GM18519 (cell line): Measurements from ENCODE around the gene TCF12.

Experiments
- ATAC-seq: cut with Tn5 transposase; IDR thresholded peaks from one replicate; pipeline ENCODE4 v1.9.1; 2021; ENCODE audit warnings: mild to moderate bottlenecking, moderate library complexity; ENCODE audit not compliant: unreplicated experiment, low FRiP score

TCF12 gene

DNA sequence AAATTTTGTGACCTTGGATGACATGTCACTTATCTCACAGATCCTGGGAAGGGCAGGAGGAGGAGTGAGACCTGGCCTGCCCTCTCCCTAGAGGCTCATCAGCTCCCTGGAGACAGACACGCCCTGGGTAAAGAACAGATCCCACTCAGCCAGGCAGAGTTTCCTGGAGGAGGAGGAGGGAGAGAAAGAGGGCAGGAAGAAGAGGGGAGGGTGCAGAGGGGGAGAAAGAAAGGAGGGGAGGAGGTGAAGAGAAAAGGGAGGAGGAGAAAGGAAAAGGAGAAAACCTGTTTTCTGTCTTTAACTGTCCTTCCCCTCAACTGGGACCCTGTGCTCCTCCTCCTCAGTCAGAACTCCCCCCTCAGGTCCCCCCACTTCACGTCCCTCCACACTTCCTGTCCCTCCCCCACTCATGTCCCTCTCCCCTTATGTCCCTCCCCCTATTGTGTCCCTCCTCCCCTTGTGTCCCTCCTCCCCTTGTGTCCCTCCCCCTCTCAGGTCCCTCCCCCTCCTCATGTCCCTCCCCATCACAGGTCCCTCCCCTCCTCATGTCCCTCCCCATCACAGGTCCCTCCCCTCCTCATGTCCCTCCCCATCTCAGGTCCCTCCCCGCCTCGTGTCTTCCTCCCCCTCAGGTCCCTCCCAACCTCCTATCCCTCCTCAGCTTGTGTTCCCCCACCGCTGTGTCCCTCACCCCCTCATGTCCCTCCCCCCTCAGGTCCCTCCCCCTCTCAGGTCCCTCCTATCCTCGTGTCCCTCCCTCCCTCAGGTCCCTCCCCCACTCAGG, 405.6 kb downstream of the TCF12 start:
- ATAC-seq, result no peak

DNA sequence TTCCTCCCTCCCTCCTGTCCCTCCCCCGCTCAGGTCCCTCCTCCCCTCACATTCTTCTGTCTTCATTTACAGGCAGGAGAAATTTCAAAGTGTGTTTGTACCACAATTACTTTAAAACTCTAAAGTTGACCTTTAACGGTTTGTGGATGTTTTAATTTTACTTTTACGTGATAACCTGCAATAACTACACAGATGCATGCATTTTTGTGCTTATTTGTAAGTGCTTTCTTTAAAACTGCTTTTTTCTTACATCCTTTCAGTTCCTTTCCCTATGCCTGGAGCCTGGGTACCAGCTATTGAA, 406.1 kb downstream of the TCF12 start:
- ATAC-seq, result no peak

DNA sequence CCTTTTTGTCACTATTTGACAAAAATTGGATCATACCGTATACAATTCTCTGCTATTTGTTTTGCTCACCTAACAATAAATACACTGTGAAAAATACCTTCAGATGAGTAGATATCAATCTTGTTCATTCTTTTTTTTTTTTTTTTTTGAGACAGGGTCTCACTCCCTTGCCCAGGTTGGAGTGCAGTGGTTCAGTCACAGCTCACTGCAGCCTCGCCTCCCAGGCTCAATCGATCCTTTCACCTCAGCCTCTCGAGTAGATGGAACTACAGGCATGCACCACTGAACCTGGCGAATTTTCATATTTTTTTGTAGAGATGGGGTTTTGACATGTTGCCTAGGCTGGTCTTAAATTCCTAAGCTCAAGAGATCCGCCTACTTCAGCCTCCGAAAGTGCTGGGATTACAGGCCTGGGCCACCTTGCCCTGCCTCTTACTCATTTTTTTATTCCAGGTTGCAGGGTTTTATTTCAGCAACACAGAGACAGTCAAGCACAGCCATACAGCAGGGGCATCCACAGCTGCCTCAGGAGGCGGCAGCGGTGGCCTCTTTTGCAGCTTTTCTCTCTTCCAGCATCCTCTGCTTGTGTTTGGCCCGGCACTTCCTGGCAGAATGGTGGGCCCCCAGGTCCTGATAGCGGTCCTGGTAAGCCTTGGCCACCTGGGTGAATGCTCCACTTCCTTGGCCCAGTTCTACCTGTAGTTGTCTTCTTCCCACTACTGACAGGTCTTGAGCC, 406.7 kb downstream of the TCF12 start:
- no peak for ATAC-seq

DNA sequence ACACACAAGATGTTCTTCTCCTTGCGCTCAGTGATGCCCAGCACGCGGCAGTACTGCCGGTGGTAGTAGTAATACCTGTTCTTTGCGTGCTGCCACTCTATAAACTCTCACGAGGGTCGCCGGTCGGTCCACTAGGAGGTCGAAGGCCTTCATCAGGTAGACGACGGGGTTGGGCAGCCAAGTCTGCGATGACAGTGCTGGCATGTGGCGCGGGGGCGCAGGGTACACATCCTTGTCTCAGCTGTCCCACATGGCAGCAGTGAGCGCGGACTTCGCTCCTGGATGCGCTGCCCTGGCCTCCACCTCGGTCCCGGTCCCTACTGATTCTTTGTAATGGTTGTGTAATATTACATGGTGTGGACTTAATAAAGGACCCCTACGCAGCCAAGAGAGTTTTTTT, 407.8 kb downstream of the TCF12 start:
- ATAC-seq, result no peak

DNA sequence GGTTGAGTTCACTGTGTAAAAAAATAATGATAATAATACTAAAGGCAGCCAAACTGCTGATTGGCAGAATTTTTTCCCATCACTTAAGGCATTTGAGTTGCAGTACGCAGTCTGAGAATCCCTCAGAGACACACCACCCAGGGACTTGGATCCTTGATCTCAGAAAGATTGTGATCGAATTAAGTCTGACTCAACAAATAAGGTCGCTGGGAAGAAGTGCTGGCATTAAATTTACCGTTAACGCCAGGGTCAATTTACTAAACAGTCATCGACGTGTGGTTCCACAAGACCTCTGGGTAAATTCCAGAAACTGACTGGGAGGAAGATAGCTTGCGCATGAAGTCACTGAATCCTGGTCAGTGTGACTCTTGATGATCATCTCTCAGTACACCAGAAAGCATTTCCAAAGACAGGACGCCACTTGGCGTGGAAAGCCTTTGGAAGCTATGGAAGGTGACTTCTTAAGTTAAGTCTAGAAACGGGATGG, 409.6 kb downstream of the TCF12 start:
- no peak for ATAC-seq

DNA sequence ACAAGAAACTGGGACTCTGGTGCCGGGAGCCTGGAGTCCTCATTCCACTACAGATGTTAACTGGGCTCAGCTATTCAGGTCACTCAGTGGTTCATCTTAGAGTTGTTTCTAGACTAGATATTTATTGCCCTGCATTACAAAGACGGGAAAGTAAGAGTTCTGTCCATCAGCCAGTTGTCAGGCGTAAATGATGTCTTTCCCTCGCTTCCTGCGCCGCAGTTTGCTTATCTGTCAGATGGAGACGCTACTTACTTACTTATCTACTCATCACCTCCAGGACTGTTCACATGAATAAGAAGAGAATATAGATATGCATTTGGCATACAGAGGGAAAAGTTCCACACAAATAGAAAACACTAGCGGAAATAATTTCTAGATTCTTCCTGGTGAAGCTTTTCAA, 410.0 kb downstream of the TCF12 start:
- ATAC-seq, result no peak

DNA sequence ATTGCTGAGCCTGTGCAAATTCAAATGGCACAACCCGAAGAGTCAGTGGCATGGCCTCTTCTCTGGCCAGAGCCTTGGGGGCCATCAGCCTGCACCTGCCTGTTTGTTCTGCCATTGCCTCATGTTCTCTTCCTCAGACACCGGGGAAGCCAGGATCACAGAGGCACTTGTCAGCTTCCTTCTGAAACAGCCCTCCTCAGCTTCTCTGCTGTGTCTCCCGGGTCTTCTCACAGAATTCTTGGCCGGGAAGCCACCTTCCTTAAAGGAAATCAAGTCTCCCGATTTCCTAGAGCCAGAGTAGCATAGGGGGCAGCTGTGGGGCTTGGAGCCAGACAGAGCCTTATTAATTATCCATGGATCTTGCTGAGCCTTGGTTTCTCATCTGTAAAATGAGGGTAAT, 410.5 kb downstream of the TCF12 start:
- no peak for ATAC-seq

DNA sequence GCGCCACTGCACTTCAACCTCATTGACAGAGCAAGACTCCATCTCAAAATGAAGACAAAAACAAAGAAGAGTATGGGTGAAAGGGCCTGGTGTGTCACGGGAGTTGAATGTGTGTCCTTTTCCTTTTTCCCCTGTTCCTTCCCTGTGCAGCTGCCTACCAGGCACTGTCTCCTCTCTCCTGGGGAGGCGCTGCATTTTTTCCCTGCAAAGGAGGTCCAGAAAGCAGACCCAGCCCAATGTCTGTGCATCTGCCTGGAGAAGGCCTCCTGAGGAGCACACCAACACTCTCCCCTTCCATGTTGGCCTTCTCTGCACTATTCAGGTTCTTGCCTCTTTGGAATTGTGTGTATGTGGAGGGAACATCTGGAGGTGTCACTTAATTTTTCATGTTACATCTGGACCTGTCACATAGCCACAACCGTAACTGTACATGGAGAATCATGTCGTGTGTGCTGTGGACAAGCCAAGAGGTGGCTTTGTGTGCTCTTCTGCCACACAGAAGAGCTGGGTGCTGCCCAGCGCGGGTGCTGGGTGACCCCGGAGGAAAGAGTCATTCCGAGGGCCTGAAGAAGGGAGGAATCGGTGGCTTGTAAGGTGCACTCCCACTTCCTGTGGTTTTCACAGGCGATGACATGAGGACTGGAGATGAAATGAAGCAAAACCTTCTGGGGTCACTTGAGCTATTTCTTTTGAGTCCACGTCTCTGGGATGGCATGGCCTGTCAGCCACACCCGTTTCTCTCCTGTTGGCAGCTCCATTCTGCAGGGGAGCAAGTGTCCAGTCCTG, 411.3 kb downstream of the TCF12 start:
- ATAC-seq, result no peak

DNA sequence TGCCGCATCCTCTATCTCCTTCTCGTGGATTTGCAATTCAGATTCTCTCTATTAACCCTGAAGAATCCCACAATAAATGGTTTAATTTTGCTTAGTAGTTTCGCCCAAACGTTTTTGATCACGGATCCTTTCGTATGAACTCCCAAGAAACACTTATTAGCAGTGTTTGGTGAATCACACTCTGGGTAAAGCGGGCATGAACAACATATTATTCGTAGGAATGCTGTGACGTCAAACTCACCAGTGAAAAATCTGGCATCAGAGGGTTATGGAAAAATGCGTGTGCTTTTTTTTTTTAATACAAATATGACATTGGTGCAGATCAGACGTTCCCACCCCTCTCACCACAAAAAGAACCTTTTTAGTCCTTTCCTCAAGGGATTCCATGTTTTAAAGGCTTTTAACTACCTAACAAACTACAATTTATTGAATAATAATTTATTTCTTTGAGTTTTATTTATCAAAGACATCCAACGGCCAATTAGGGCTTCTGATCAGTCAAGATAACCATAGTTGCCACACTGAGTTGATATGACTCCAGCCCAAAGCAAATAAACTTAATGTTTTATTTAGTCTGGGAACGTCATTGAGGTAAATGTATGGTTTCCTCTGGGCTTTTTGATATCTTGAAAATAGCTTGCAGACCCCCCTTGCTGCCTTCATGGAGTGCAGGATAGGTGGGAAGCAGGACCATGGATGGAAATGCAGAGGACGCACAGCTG, 412.3 kb downstream of the TCF12 start:
- no peak for ATAC-seq

DNA sequence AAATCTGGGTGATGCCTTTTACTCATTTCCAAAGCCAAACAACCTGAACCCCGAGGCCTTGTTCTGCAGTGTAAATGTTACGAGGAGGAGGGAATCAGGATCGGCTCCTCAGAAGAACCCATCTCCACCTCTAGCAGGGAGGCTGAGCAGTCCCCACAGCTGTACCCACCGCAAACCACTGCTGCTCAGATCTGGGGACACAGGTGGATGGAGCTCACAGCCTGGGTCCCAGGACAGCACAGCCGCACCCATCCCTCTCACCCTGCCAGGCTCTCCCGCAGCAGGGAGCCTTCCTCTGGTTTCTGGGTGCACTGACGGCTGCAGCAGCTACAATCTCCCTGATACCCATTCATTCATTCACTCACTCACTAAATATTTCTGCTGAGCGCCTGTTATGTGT, 413.9 kb downstream of the TCF12 start:
- no peak for ATAC-seq

DNA sequence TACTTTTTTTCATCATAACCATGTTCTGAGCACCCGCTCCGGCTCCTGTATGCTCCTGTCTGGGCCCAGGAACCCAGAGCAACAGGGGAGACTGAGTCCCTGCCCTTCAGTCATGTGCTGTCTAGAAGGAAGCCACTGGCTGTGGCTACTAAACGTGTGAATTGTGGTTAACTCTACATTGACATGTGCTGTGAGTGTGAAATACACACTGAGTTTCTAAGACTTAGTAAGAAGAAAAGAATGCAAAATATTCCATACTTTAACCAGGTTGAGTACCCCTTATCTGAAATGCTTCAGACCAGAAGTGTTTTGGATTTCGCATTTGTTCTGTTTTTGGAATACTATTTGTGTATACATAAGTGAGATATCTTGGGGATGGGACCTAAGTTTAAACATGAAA, 415.0 kb downstream of the TCF12 start:
- no peak for ATAC-seq

DNA sequence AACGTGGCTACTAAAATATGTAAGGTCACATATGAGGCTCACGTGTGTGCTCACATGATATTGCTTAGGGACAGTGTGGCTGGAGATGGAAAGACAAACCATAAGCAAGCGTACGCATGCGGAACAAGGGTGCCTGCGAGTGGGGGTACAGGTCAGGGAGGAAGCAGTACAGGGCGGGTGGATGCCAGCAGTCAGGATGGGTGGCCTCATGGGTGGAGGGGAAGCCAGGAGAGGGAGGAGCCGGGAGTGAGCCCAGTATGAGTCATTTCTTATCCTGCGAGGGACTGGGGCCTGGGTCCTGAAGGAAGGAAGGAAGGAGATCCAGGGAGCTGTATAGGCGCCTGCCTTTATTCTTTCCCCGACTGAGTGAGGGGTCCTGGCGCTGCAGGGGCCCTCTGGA, 415.8 kb downstream of the TCF12 start:
- ATAC-seq, result no peak

DNA sequence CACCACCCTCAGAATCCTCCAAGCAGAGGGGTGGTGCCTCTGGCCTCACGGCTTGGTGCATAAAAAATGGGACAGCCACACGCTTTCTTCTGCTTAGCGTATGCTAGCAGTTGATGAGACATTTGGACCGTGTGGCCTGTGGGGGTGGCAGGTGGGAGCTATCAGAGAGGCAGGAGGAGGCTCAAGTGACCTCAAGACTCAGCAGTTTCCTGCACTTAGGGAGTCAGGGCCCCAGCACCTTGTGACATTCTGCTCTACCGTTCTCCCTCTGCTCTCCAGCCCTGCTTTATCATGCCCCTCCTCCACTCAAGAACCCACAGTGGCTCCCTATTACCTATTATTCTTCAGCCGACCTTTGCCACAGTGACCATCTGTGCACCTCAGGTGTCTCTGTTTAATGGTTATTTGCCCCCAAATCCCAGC, 416.9 kb downstream of the TCF12 start:
- no peak for ATAC-seq

DNA sequence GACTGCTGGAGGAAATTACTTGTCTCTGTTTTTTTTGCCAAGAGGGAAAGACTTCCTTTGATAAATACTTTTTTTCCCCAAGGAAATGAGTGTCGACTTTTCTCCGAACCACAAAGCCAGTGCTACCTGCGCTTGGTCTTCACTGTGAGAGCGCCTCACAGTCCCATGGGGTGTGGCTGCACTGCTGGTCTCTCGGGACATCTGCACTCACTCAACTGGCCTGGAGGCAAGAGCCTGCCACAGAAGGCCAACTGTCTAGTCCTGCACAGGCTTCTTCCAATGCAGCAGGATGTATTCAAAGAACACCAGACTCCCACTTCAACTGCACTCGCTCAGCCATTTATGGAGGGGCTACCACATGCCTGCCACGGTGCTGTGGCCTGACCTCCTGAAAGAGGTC, 417.3 kb downstream of the TCF12 start:
- no peak for ATAC-seq

DNA sequence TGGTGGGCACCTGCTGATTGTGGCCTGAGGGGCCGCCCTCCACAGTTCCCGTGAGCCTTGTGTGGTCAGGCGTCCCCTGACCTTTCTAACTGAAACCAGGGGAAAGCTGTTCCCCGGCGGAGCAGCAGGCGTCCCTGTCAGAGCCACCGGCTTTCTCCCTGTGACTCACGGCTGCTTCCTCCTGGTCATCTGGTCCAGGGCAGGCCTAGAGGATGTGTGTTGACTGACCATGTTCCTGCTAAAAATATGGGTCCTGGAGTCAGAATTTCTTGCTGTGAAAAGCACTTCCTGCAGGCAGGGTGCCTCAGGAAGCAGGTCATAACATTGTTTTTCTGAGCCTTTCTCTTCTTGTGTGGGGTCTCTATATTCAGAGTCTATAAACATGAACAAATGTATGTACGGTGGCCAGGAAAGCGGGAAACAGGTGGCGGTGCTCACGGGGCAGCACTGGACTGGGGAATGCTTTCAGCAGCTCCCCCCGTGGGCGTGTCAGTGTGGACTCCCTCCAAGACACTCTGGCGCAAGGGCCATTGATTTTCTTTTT, 419.5 kb downstream of the TCF12 start:
- ATAC-seq, result no peak

DNA sequence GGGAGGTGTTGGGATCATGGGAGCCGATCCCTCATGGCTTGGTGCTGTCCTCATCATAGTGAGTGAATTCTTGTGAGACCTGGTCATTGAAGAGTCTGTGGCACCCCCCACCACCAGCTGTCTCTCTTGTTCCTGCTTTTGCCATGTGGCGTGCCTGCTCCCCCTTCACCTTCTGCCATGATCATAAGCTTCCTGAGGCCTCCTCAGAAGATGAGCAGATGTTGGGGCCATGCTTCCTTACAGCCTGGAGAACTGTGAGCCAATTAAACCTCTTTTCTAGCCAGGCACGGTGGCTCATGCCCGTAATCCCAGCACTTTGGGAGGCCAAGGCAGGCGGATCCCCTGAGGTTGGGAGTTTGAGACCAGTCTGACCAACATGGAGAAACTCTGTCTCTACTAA, 420.9 kb downstream of the TCF12 start:
- no peak for ATAC-seq
